ENCODE data around the gene RNASE9.
"Not testable (repeated sequence)": the region's sequence is repeated elsewhere in the genome, so short reads cannot be mapped to it uniquely, and the experiment has no call there.

RNASE9 gene

GRCh38 chr14:20572382-20572990, 11.6 kb upstream of the RNASE9 start:
- not testable (repeated sequence) for DNase-seq

- DNase-seq = not testable (repeated sequence)
These were observed 9.9 kb upstream of the RNASE9 start for GRCh38 chr14:20570720-20571119.

GRCh38 chr14:20569865-20570264, 9.0 kb upstream of the RNASE9 start:
- not testable (repeated sequence) for DNase-seq

- DNase-seq = no peak
These were observed 8.2 kb upstream of the RNASE9 start for GRCh38 chr14:20569066-20569465.

- DNase-seq = no peak
These were observed 7.5 kb upstream of the RNASE9 start for GRCh38 chr14:20568393-20568792.

GRCh38 chr14:20567199-20567598, 6.4 kb upstream of the RNASE9 start:
- not testable (repeated sequence) for DNase-seq

- DNase-seq = no peak
These were observed 3.7 kb upstream of the RNASE9 start for GRCh38 chr14:20564501-20564997.

GRCh38 chr14:20563971-20564370, 3.1 kb upstream of the RNASE9 start:
- no peak for DNase-seq

- DNase-seq = no peak
These were observed 1.4 kb downstream of the RNASE9 start for GRCh38 chr14:20559461-20559904.

GRCh38 chr14:20557212-20557542, 3.7 kb downstream of the RNASE9 start:
- no peak for DNase-seq

GRCh38 chr14:20556500-20557211, 4.2 kb downstream of the RNASE9 start:
- no peak for DNase-seq

GRCh38 chr14:20555845-20556244, 5.0 kb downstream of the RNASE9 start:
- no peak for DNase-seq

- no peak for DNase-seq
These were observed 7.8 kb downstream of the RNASE9 start for GRCh38 chr14:20553024-20553423.

GRCh38 chr14:20551606-20552005, 9.2 kb downstream of the RNASE9 start:
- DNase-seq = no peak

- no peak for DNase-seq
These were observed 9.9 kb downstream of the RNASE9 start for GRCh38 chr14:20550926-20551325.

GRCh38 chr14:20548414-20549158, 12.3 kb downstream of the RNASE9 start:
- no peak for DNase-seq

- no peak for DNase-seq
These were observed 14.0 kb downstream of the RNASE9 start for GRCh38 chr14:20546877-20547276.

- no peak for DNase-seq
These were observed 20.9 kb downstream of the RNASE9 start for GRCh38 chr14:20539906-20540305.

- DNase-seq = peak; percentile 84
These were observed 29.9 kb downstream of the RNASE9 start for GRCh38 chr14:20530771-20531571.

- DNase-seq = no peak
These were observed 31.0 kb downstream of the RNASE9 start for GRCh38 chr14:20529806-20530205.

- no peak for DNase-seq
These were observed 36.8 kb downstream of the RNASE9 start for GRCh38 chr14:20524027-20524426.

GRCh38 chr14:20522332-20522731, 38.5 kb downstream of the RNASE9 start:
- no peak for DNase-seq

GRCh38 chr14:20516921-20517320, 43.9 kb downstream of the RNASE9 start:
- no peak for DNase-seq

Data from stimulated activated CD8-positive, alpha-beta memory T cell treated with anti-CD3 and anti-CD28 coated beads, Interleukin-4, amount 100 ng/mL, for 48 hours (primary cell).